Adipocyte (in vitro differentiated cells): ENCODE results near the gene PSG7.
"Not testable (repeated sequence)": the region's sequence is repeated elsewhere in the genome, so short reads cannot be mapped to it uniquely, and the experiment has no call there.

Experiments
- DNase-seq: peaks from one replicate; pipeline ENCODE4 v3.0.0-alpha.2; 2015; ENCODE audit warnings: low read depth
- H3K27me3 ChIP-seq: replicated peaks from 2 replicates; pipeline ENCODE4 v1.7.0; 2013; ENCODE audit warnings: mild to moderate bottlenecking, low read length, moderate library complexity; ENCODE audit not compliant: control insufficient read depth, insufficient read depth
- H3K36me3 ChIP-seq: 2 replicates; pipeline ENCODE4 v1.7.0; 2013; ENCODE audit warnings: low read length, mild to moderate bottlenecking, moderate library complexity; ENCODE audit not compliant: control insufficient read depth, insufficient read depth, severe bottlenecking
- H3K4me1 ChIP-seq: 2 replicates; pipeline ENCODE4 v1.7.0; 2013; ENCODE audit warnings: mild to moderate bottlenecking, low read length, moderate library complexity; ENCODE audit not compliant: control insufficient read depth, insufficient read depth
- H3K4me3 ChIP-seq: 2 replicates; pipeline ENCODE4 v1.7.0; 2013; ENCODE audit warnings: mild to moderate bottlenecking, low read length, moderate library complexity
- H3K9ac ChIP-seq: 2 replicates; pipeline ENCODE4 v1.7.0; 2013; ENCODE audit warnings: mild to moderate bottlenecking, low read length, moderate library complexity
- H3K9me3 ChIP-seq: 2 replicates; pipeline ENCODE4 v1.7.0; 2013; ENCODE audit warnings: mild to moderate bottlenecking, low read length, moderate library complexity; ENCODE audit not compliant: control insufficient read depth

Gene PSG7

GRCh38 chr19:42882010-42882409 lies 55.0 kb downstream of the PSG7 start:
- H3K36me3 ChIP-seq, H3K9ac ChIP-seq, H3K9me3 ChIP-seq, DNase-seq, H3K27me3 ChIP-seq, H3K4me3 ChIP-seq, H3K4me1 ChIP-seq: not testable (repeated sequence)

- H3K9ac ChIP-seq, DNase-seq, H3K4me3 ChIP-seq, H3K4me1 ChIP-seq, H3K9me3 ChIP-seq, H3K27me3 ChIP-seq, H3K36me3 ChIP-seq: not testable (repeated sequence)
Observed at GRCh38 chr19:42881279-42881678, 55.7 kb downstream of the PSG7 start.

GRCh38 chr19:42880621-42881020 lies 56.4 kb downstream of the PSG7 start:
- not testable (repeated sequence) for DNase-seq, H3K27me3 ChIP-seq, H3K9ac ChIP-seq, H3K36me3 ChIP-seq, H3K4me3 ChIP-seq, H3K9me3 ChIP-seq
- H3K4me1 ChIP-seq: peaks cover 11% of the 10 kb centered on the region

- no peaks in the 10 kb centered on the region for H3K27me3 ChIP-seq
- H3K9ac ChIP-seq: no peak within 1 kb of the TSS
- H3K4me3 ChIP-seq: no peak within 1 kb of the TSS
Observed at GRCh38 chr19:42879613-42880012, 57.4 kb downstream of the PSG7 start, which contains the start of gene PSG1. TSS of gene PSG1 (minus strand) at chr19:42879713. CDS start at chr19:42879581, 132 bp downstream.

GRCh38 chr19:42876596-42876995 lies 60.4 kb downstream of the PSG7 start:
- H3K4me3 ChIP-seq, H3K9ac ChIP-seq, DNase-seq, H3K36me3 ChIP-seq, H3K9me3 ChIP-seq, H3K27me3 ChIP-seq: not testable (repeated sequence)
- H3K4me1 ChIP-seq: peaks cover 11% of the 10 kb centered on the region

More at GRCh38 chr19:42879613-42880012, 57.4 kb downstream of the PSG7 start, which contains the start of gene PSG1:
- DNase-seq: no peak
- no peaks in the 10 kb centered on the region for H3K36me3 ChIP-seq
- H3K9me3 ChIP-seq: no peaks in the 10 kb centered on the region
- H3K4me1 ChIP-seq: peaks cover 12% of the 10 kb centered on the region

GRCh38 chr19:42875881-42876280 lies 61.1 kb downstream of the PSG7 start:
- not testable (repeated sequence) for H3K9ac ChIP-seq, DNase-seq, H3K27me3 ChIP-seq, H3K4me3 ChIP-seq, H3K36me3 ChIP-seq, H3K9me3 ChIP-seq
- peaks cover 11% of the 10 kb centered on the region for H3K4me1 ChIP-seq

- DNase-seq, H3K27me3 ChIP-seq, H3K36me3 ChIP-seq: not testable (repeated sequence)
Observed at GRCh38 chr19:42874901-42875813, 61.9 kb downstream of the PSG7 start.

GRCh38 chr19:42874136-42874535 lies 62.9 kb downstream of the PSG7 start:
- H3K36me3 ChIP-seq, H3K4me3 ChIP-seq, DNase-seq, H3K9me3 ChIP-seq, H3K27me3 ChIP-seq, H3K9ac ChIP-seq: not testable (repeated sequence)
- H3K4me1 ChIP-seq: peaks cover 11% of the 10 kb centered on the region

More at GRCh38 chr19:42874901-42875813, 61.9 kb downstream of the PSG7 start:
- H3K4me3 ChIP-seq, H3K9ac ChIP-seq, H3K9me3 ChIP-seq: not testable (repeated sequence)
- H3K4me1 ChIP-seq: peaks cover 11% of the 10 kb centered on the region
